WTC11 (cell line): ENCODE data around the gene OR8B2. TPM values are rescaled to one million over a fixed set of nuclear protein-coding genes. Genes with fewer than 3 reads are reported as not detected.

Experiments used
- ATAC-seq: fragments of 200-7000 bp; cut with Tn5 transposase; 2 replicates; pipeline ENCODE4 v1.10.0; 2021; ENCODE audit warnings: mild to moderate bottlenecking, moderate library complexity
- CTCF ChIA-PET: fragments of 300-600 bp; sonication (Branson Sonifier 250); formaldehyde crosslinking; loops from one replicate; lab custom pipeline; 2021; ENCODE audit warnings: antibody characterized with exemption; lab: Charles Lee
- POLR2A ChIA-PET: fragments of 350-600 bp; sonication (Branson Sonifier 250); formaldehyde crosslinking; loops from one replicate; lab custom pipeline; 2021; ENCODE audit warnings: antibody characterized with exemption; lab: Charles Lee
- DNase-seq: peaks from one replicate; pipeline ENCODE4 v3.0.0; 2021; ENCODE audit warnings: low spot score
- H3K27ac Mint-ChIP-seq: 2 replicates; pipeline ENCODE4 v1.8.0; 2021; ENCODE audit warnings: mixed read lengths
- H3K27me3 Mint-ChIP-seq: 2 replicates; pipeline ENCODE4 v1.8.0; 2021; ENCODE audit warnings: low read depth, mild to moderate bottlenecking, moderate library complexity, mixed read lengths
- H3K36me3 Mint-ChIP-seq: 2 replicates; pipeline ENCODE4 v1.8.0; 2021; ENCODE audit warnings: mixed read lengths
- H3K4me1 Mint-ChIP-seq: 2 replicates; pipeline ENCODE4 v1.8.0; 2022; ENCODE audit warnings: mixed read lengths
- H3K4me3 Mint-ChIP-seq: 2 replicates; pipeline ENCODE4 v1.8.0; 2021; ENCODE audit warnings: mild to moderate bottlenecking, moderate library complexity, mixed read lengths
- H3K9me3 Mint-ChIP-seq: 2 replicates; pipeline ENCODE4 v1.8.0; 2021; ENCODE audit warnings: mixed read lengths
- CREM ChIP-seq: sonication (generic); formaldehyde crosslinking; IDR thresholded peaks from 2 replicates; pipeline ENCODE4 v1.8.1; 2022; ENCODE audit warnings: mild to moderate bottlenecking, missing genetic modification reagents, moderate library complexity
- EMX1 ChIP-seq: fragments of 250-450 bp; sonication (Bioruptor Pico); IDR thresholded peaks from 2 replicates; pipeline ENCODE4 v1.8.0; 2021; ENCODE audit warnings: mild to moderate bottlenecking
- JUN ChIP-seq: sonication (generic); formaldehyde crosslinking; IDR thresholded peaks from 2 replicates; pipeline ENCODE4 v1.8.0; 2023; ENCODE audit warnings: mild to moderate bottlenecking, missing genetic modification reagents
- MYBL2 ChIP-seq: sonication (generic); formaldehyde crosslinking; IDR thresholded peaks from 2 replicates; pipeline ENCODE4 v1.8.1; 2023; ENCODE audit warnings: mild to moderate bottlenecking, moderate library complexity, missing genetic modification reagents
- NFATC4 ChIP-seq: fragments of 250-450 bp; sonication (Bioruptor Pico); IDR thresholded peaks from 2 replicates; pipeline ENCODE4 v1.9.0; 2021; ENCODE audit warnings: mild to moderate bottlenecking
- NFE2L1 ChIP-seq: sonication (generic); formaldehyde crosslinking; IDR thresholded peaks from 2 replicates; pipeline ENCODE4 v1.8.1; 2023; ENCODE audit warnings: missing genetic modification reagents
- PRRX2 ChIP-seq: fragments of 250-450 bp; sonication (Bioruptor Pico); IDR thresholded peaks from 2 replicates; pipeline ENCODE4 v1.8.0; 2021; ENCODE audit warnings: mild to moderate bottlenecking
- RELA ChIP-seq: sonication (generic); formaldehyde crosslinking; IDR thresholded peaks from 2 replicates; pipeline ENCODE4 v1.8.1; 2022; ENCODE audit warnings: missing genetic modification reagents, mild to moderate bottlenecking, borderline replicate concordance
- SMAD3 ChIP-seq: sonication (generic); formaldehyde crosslinking; IDR thresholded peaks from 2 replicates; pipeline ENCODE4 v1.8.0; 2022; ENCODE audit warnings: missing genetic modification reagents, mild to moderate bottlenecking, borderline replicate concordance
- SMAD4 ChIP-seq: sonication (generic); formaldehyde crosslinking; IDR thresholded peaks from 2 replicates; pipeline ENCODE4 v1.8.0; 2022; ENCODE audit warnings: mild to moderate bottlenecking, missing genetic modification reagents
- SP1 ChIP-seq: sonication (generic); formaldehyde crosslinking; conservative IDR thresholded peaks from 2 replicates; pipeline ENCODE4 v1.8.1; 2022; ENCODE audit warnings: missing genetic modification reagents
- TCF7 ChIP-seq: sonication (generic); formaldehyde crosslinking; IDR thresholded peaks from 2 replicates; pipeline ENCODE4 v1.8.0; 2022; ENCODE audit warnings: mild to moderate bottlenecking, low read depth, missing genetic modification reagents, moderate library complexity
- ZNF138 ChIP-seq: sonication (generic); formaldehyde crosslinking; conservative IDR thresholded peaks from 2 replicates; pipeline ENCODE4 v1.8.1; 2022; ENCODE audit warnings: mild to moderate bottlenecking, moderate library complexity, missing genetic modification reagents
- ZNF219 ChIP-seq: sonication (generic); formaldehyde crosslinking; IDR thresholded peaks from 2 replicates; pipeline ENCODE4 v1.8.0; 2023; ENCODE audit warnings: missing genetic modification reagents, mild to moderate bottlenecking, borderline replicate concordance
- ZNF232 ChIP-seq: sonication (generic); formaldehyde crosslinking; IDR thresholded peaks from 2 replicates; pipeline ENCODE4 v1.8.0; 2022; ENCODE audit warnings: mild to moderate bottlenecking, missing genetic modification reagents
- ZNF281 ChIP-seq: sonication (generic); formaldehyde crosslinking; IDR thresholded peaks from 2 replicates; pipeline ENCODE4 v1.8.0; 2023; ENCODE audit warnings: mild to moderate bottlenecking, missing genetic modification reagents
- ZNF396 ChIP-seq: fragments of 250-450 bp; sonication (Bioruptor Pico); IDR thresholded peaks from 2 replicates; pipeline ENCODE4 v1.8.0; 2021; ENCODE audit warnings: mild to moderate bottlenecking, moderate library complexity, borderline replicate concordance
- ZNF416 ChIP-seq: fragments of 250-450 bp; sonication (Bioruptor Pico); IDR thresholded peaks from 2 replicates; pipeline ENCODE4 v1.9.0; 2021; ENCODE audit warnings: mild to moderate bottlenecking, inconsistent platforms
- ZSCAN18 ChIP-seq: fragments of 250-450 bp; sonication (Bioruptor Pico); IDR thresholded peaks from 2 replicates; pipeline ENCODE4 v2.1.2; 2022; ENCODE audit warnings: mild to moderate bottlenecking, moderate library complexity
- total RNA-seq: library from RNA; stranded (reverse); gene quantifications from 3 replicates; pipeline ENCODE4 v1.2.3, GENCODE V29; 2021
- TF ChIP-seq, protein P1 (sequence below): sonication (generic); formaldehyde crosslinking; IDR thresholded peaks from 2 replicates; pipeline ENCODE4 v1.8.0; 2022; ENCODE audit warnings: mild to moderate bottlenecking, missing genetic modification reagents
- TF ChIP-seq, protein P2 (sequence below): sonication (generic); formaldehyde crosslinking; IDR thresholded peaks from 2 replicates; pipeline ENCODE4 v1.8.0; 2023; ENCODE audit warnings: missing genetic modification reagents, mild to moderate bottlenecking, borderline replicate concordance
- TF ChIP-seq, protein P3 (sequence below): sonication (generic); formaldehyde crosslinking; IDR thresholded peaks from 2 replicates; pipeline ENCODE4 v1.8.1; 2022; ENCODE audit warnings: missing genetic modification reagents, borderline replicate concordance
- TF ChIP-seq, protein P4 (sequence below): sonication (generic); formaldehyde crosslinking; conservative IDR thresholded peaks from 2 replicates; pipeline ENCODE4 v1.8.1; 2023; ENCODE audit warnings: mild to moderate bottlenecking, low read depth, missing genetic modification reagents, moderate library complexity

OR8B2 gene
- total RNA-seq, 1 experiment from 2014 or later = not detected

DNA sequence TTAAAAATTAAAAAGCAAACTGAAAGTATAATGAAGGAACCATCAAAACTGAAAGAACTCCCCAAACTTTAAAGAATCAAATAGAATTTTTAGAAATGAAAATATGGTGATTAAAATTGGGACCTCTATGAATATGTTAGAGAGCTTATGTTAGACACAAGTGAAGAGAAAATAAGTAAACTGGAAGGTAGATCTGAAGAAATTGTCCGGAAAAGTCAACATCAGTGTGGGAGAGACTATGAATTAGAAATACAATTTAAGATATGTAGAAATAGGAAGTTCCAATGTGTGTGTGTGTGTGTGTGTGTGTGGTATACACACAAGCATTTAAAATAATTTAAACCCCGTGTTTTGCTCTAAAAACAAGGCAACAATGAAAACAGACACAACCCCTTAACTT is 45.3 kb upstream of the OR8B2 start:
- ChIA-PET POLR2A (no interaction called here), CTCF (no interaction called here)
- ATAC-seq (no peak), DNase-seq (no peak)
- no peak overlapping the region for H3K27ac Mint-ChIP-seq
- no peaks in the 10 kb centered on the region; the same call in 1 of the 2 replicates for H3K36me3 Mint-ChIP-seq
- H3K4me1 Mint-ChIP-seq = no peaks in the 10 kb centered on the region
- no peaks in the 10 kb centered on the region; the same call in 1 of the 2 replicates for H3K27me3 Mint-ChIP-seq
- peaks cover 8% of the 10 kb centered on the region for H3K9me3 Mint-ChIP-seq
- H3K4me3 Mint-ChIP-seq = no peak overlapping the region
- TF ChIP-seq NFE2L1 = no peak
- TF ChIP-seq SP1 (CRISPR knock-in tag) = no peak
- no peak for TF ChIP-seq PRRX2 (CRISPR knock-in tag)
- TF ChIP-seq NFATC4 (CRISPR knock-in tag) = no peak
- no peak for TF ChIP-seq JUN (CRISPR knock-in tag)
- no peak for TF ChIP-seq ZNF396
- no peak for TF ChIP-seq ZSCAN18
- TF ChIP-seq SMAD3 (CRISPR knock-in tag) = no peak
- TF ChIP-seq ZNF138 = no peak
- TF ChIP-seq EMX1 (CRISPR knock-in tag) = no peak
- no peak for TF ChIP-seq ZNF281
- TF ChIP-seq ZNF219 (CRISPR knock-in tag) = no peak
- TF ChIP-seq, protein P1, sequence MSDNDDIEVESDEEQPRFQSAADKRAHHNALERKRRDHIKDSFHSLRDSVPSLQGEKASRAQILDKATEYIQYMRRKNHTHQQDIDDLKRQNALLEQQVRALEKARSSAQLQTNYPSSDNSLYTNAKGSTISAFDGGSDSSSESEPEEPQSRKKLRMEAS (CRISPR knock-in tag) = no peak
- TF ChIP-seq CREM = no peak

- Mint-ChIP-seq H3K36me3 (no peaks in the 10 kb centered on the region; the same call in 1 of the 2 replicates), H3K27ac (no peak within 1 kb of the TSS), H3K4me1 (no peaks in the 10 kb centered on the region), H3K9me3 (peaks cover 3% of the 10 kb centered on the region), H3K4me3 (no peak within 1 kb of the TSS), H3K27me3 (no peaks in the 10 kb centered on the region)
- no peak for DNase-seq
- ATAC-seq = no peak
- CTCF ChIA-PET = no interaction called here
- POLR2A ChIA-PET = no interaction called here
- no peak for TF ChIP-seq RELA (CRISPR knock-in tag)
- TF ChIP-seq, protein P2, sequence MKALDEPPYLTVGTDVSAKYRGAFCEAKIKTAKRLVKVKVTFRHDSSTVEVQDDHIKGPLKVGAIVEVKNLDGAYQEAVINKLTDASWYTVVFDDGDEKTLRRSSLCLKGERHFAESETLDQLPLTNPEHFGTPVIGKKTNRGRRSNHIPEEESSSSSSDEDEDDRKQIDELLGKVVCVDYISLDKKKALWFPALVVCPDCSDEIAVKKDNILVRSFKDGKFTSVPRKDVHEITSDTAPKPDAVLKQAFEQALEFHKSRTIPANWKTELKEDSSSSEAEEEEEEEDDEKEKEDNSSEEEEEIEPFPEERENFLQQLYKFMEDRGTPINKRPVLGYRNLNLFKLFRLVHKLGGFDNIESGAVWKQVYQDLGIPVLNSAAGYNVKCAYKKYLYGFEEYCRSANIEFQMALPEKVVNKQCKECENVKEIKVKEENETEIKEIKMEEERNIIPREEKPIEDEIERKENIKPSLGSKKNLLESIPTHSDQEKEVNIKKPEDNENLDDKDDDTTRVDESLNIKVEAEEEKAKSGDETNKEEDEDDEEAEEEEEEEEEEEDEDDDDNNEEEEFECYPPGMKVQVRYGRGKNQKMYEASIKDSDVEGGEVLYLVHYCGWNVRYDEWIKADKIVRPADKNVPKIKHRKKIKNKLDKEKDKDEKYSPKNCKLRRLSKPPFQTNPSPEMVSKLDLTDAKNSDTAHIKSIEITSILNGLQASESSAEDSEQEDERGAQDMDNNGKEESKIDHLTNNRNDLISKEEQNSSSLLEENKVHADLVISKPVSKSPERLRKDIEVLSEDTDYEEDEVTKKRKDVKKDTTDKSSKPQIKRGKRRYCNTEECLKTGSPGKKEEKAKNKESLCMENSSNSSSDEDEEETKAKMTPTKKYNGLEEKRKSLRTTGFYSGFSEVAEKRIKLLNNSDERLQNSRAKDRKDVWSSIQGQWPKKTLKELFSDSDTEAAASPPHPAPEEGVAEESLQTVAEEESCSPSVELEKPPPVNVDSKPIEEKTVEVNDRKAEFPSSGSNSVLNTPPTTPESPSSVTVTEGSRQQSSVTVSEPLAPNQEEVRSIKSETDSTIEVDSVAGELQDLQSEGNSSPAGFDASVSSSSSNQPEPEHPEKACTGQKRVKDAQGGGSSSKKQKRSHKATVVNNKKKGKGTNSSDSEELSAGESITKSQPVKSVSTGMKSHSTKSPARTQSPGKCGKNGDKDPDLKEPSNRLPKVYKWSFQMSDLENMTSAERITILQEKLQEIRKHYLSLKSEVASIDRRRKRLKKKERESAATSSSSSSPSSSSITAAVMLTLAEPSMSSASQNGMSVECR (CRISPR knock-in tag) = no peak
- TF ChIP-seq ZNF416 (CRISPR knock-in tag) = no peak
- TF ChIP-seq, protein P3, sequence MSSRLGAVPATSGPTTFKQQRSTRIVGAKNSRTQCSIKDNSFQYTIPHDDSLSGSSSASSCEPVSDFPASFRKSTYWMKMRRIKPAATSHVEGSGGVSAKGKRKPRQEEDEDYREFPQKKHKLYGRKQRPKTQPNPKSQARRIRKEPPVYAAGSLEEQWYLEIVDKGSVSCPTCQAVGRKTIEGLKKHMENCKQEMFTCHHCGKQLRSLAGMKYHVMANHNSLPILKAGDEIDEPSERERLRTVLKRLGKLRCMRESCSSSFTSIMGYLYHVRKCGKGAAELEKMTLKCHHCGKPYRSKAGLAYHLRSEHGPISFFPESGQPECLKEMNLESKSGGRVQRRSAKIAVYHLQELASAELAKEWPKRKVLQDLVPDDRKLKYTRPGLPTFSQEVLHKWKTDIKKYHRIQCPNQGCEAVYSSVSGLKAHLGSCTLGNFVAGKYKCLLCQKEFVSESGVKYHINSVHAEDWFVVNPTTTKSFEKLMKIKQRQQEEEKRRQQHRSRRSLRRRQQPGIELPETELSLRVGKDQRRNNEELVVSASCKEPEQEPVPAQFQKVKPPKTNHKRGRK (CRISPR knock-in tag) = no peak
- TF ChIP-seq SMAD4 (CRISPR knock-in tag) = no peak
- TF ChIP-seq, protein P4, sequence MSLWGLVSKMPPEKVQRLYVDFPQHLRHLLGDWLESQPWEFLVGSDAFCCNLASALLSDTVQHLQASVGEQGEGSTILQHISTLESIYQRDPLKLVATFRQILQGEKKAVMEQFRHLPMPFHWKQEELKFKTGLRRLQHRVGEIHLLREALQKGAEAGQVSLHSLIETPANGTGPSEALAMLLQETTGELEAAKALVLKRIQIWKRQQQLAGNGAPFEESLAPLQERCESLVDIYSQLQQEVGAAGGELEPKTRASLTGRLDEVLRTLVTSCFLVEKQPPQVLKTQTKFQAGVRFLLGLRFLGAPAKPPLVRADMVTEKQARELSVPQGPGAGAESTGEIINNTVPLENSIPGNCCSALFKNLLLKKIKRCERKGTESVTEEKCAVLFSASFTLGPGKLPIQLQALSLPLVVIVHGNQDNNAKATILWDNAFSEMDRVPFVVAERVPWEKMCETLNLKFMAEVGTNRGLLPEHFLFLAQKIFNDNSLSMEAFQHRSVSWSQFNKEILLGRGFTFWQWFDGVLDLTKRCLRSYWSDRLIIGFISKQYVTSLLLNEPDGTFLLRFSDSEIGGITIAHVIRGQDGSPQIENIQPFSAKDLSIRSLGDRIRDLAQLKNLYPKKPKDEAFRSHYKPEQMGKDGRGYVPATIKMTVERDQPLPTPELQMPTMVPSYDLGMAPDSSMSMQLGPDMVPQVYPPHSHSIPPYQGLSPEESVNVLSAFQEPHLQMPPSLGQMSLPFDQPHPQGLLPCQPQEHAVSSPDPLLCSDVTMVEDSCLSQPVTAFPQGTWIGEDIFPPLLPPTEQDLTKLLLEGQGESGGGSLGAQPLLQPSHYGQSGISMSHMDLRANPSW (CRISPR knock-in tag) = no peak
- no peak for TF ChIP-seq ZNF232 (CRISPR knock-in tag)
- TF ChIP-seq MYBL2 = no peak
- TF ChIP-seq TCF7 (CRISPR knock-in tag) = no peak
These were observed 40.2 kb upstream of the OR8B2 start, which contains the start of gene OR8B4 for GRCh38 chr11:124424384-124424921. OR8B4 (minus strand) TSS chr11:124424871; CDS start chr11:124424871, 0 bp downstream.
